Measurements from ENCODE around the gene ASB6. TPM values are rescaled to one million over a fixed set of nuclear protein-coding genes. Genes with fewer than 3 reads are reported as not detected.

The ASB6 gene
- total RNA-seq, 1 donor from 2014 or later, result 6.1 TPM

- DNase-seq (ENCODE audit: low read depth), result peak; percentile 31
- H3K36me3 ChIP-seq (ENCODE audit: control insufficient read depth, insufficient read depth, low read length), result peaks cover 8% of the 10 kb centered on the region
- FAIRE-seq, result no peak
- TF ChIP-seq, protein P1, sequence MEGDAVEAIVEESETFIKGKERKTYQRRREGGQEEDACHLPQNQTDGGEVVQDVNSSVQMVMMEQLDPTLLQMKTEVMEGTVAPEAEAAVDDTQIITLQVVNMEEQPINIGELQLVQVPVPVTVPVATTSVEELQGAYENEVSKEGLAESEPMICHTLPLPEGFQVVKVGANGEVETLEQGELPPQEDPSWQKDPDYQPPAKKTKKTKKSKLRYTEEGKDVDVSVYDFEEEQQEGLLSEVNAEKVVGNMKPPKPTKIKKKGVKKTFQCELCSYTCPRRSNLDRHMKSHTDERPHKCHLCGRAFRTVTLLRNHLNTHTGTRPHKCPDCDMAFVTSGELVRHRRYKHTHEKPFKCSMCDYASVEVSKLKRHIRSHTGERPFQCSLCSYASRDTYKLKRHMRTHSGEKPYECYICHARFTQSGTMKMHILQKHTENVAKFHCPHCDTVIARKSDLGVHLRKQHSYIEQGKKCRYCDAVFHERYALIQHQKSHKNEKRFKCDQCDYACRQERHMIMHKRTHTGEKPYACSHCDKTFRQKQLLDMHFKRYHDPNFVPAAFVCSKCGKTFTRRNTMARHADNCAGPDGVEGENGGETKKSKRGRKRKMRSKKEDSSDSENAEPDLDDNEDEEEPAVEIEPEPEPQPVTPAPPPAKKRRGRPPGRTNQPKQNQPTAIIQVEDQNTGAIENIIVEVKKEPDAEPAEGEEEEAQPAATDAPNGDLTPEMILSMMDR (IDR thresholded peaks at IDR 0.05; ENCODE audit: insufficient read depth, low read length, severe bottlenecking), result no peak
- no peaks in the 10 kb centered on the region for H3K27me3 ChIP-seq (ENCODE audit: control insufficient read depth, insufficient read depth, low read length)
- H3K4me3 ChIP-seq (ENCODE audit: low read depth, low read length), result peak overlapping the region; percentile 58
These were observed 15.2 kb downstream of the ASB6 start for GRCh38 chr9:129626625-129627284.

DNA sequence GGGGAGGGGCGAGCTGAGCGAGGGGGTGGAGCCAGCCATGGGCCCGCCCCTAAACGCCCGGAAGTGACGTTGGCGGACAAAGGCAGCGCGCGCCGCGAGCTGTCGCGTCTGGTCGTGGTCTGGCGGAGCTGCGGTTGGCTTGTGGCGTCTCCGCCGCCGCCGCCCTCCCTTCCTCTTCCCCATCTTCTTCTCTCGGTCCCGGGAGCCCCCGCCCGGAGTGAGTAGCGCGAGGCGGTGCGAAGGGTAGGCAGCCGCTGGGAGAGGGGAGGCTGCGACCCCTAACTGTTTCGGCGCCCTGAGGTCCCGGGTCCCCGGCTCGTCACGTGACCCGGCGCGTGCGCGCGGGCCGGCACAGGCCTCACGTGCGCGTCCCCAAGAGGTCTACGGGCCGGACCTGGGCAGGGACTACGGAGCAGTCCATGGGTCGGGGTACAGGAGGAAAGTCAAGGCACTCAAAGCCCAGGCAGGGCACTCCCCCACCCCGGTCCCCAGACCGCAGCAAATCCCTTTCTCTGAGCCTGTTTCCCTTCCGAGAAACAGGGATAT lies 15.8 kb downstream of the ASB6 start, which contains the start of gene NTMT1:
Gene NTMT1, plus strand, starts transcription at position 85 of the 546 bp plus-strand sequence. CDS start 6,541 bp downstream, outside the sequence.
- FAIRE-seq, result no peak
- TF ChIP-seq, protein P1 (IDR thresholded peaks at IDR 0.05; ENCODE audit: insufficient read depth, low read length, severe bottlenecking), result no peak
- peaks cover 8% of the 10 kb centered on the region for H3K36me3 ChIP-seq (ENCODE audit: control insufficient read depth, insufficient read depth, low read length)
- H3K27me3 ChIP-seq (ENCODE audit: control insufficient read depth, insufficient read depth, low read length), result no peaks in the 10 kb centered on the region
- DNase-seq (ENCODE audit: low read depth), result peak; percentile 40
- peak within 1 kb of the TSS; percentile 58 for H3K4me3 ChIP-seq (ENCODE audit: low read depth, low read length)

GRCh38 chr9:129624947-129625346 lies 17.0 kb downstream of the ASB6 start:
- TF ChIP-seq, protein P1 (IDR thresholded peaks at IDR 0.05; ENCODE audit: insufficient read depth, low read length, severe bottlenecking), result no peak
- DNase-seq (ENCODE audit: low read depth) (peak; percentile 80), FAIRE-seq (no peak)
- peaks cover 7% of the 10 kb centered on the region for H3K36me3 ChIP-seq (ENCODE audit: control insufficient read depth, insufficient read depth, low read length)
- no peaks in the 10 kb centered on the region for H3K27me3 ChIP-seq (ENCODE audit: control insufficient read depth, insufficient read depth, low read length)
- H3K4me3 ChIP-seq (ENCODE audit: low read depth, low read length), result no peak overlapping the region

DNA sequence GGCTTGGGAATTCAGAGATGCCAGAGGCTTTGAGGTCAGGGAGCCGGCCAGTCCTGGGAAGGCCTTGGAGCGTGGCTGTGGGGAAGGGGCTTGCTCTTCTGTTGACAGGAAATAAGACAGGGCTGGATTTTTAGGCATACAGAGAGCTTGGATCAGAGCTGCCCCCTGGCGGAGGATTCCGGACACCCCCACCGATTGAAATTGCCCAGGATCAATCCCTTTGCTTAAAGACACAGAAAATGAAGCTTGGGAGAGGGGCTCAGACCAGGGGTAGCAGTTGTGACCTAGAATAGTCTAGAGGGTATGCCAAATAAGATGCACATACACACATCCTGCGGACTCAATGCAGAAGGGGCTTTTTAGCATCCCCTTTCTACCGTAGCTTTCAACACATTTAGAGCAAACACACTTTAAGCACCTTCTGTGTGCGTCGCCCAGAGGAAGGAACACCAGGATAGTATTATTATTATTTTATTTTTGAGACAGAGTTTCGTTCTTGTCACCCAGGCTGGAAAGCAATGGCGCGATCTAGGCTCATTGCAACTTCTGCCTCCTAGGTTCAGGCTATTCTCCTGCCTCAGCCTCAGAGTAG lies 17.7 kb downstream of the ASB6 start:
- Histone ChIP-seq H3K4me3 (ENCODE audit: low read depth, low read length) (no peak overlapping the region), H3K36me3 (ENCODE audit: control insufficient read depth, insufficient read depth, low read length) (peaks cover 5% of the 10 kb centered on the region), H3K27me3 (ENCODE audit: control insufficient read depth, insufficient read depth, low read length) (no peaks in the 10 kb centered on the region)
- peak; percentile 45 for DNase-seq (ENCODE audit: low read depth)
- TF ChIP-seq, protein P1 (IDR thresholded peaks at IDR 0.05; ENCODE audit: insufficient read depth, low read length, severe bottlenecking), result peak; percentile 88
- FAIRE-seq, result no peak

- FAIRE-seq (no peak), DNase-seq (ENCODE audit: low read depth) (no peak)
- TF ChIP-seq, protein P1 (IDR thresholded peaks at IDR 0.05; ENCODE audit: insufficient read depth, low read length, severe bottlenecking), result no peak
- Histone ChIP-seq H3K36me3 (ENCODE audit: control insufficient read depth, insufficient read depth, low read length) (peaks cover 3% of the 10 kb centered on the region), H3K4me3 (ENCODE audit: low read depth, low read length) (no peak overlapping the region), H3K27me3 (ENCODE audit: control insufficient read depth, insufficient read depth, low read length) (no peaks in the 10 kb centered on the region)
These were observed 18.6 kb downstream of the ASB6 start for GRCh38 chr9:129623331-129623730.

All from bronchial epithelial cell (primary cell).